Endothelial cell of umbilical vein (primary cell): Measurements from ENCODE around the gene ASTN1. TPM values are rescaled to one million over a fixed set of nuclear protein-coding genes. Genes with fewer than 3 reads are reported as not detected.

Source experiments
- Bru-seq: library from RNA; stranded (reverse); fragments of 400-500 nt; gene quantifications from one replicate; lab custom pipeline; 2021; lab: Mats Ljungman, UMichigan
- BruChase-seq, 2 experiments: library from RNA; stranded (reverse); fragments of 400-500 nt; gene quantifications; one replicate each; lab custom pipeline; 2021; lab: Mats Ljungman, UMichigan
- BruUV-seq: library from RNA; stranded (reverse); fragments of 400-500 nt; replicated peaks from 2 replicates; lab custom pipeline; 2021; lab: Mats Ljungman, UMichigan
- CTCF ChIA-PET: fragments of 300-600, 350-600 bp; sonication (Branson Sonifier 250); formaldehyde crosslinking; loops from one replicate; lab custom pipeline; 2021; ENCODE audit warnings: antibody characterized with exemption, inconsistent platforms; lab: Charles Lee
- POLR2A ChIA-PET: fragments of 300-600, 350-600 bp; sonication (Branson Sonifier 250); formaldehyde crosslinking; loops from one replicate; lab custom pipeline; 2021; ENCODE audit warnings: antibody characterized with exemption, inconsistent platforms; lab: Charles Lee
- DNase-seq: peaks from one replicate; pipeline ENCODE4 v3.0.0-alpha.2; 2011; ENCODE audit warnings: low read depth, low spot score
- FAIRE-seq: peaks from 2 replicates; lab custom pipeline; 2011; peaks lifted over from hg19 to GRCh38; lab: Jason Lieb, UNC
- H2AFZ ChIP-seq: 2 replicates; pipeline ENCODE4 v1.6.0; 2012; ENCODE audit warnings: low read depth, low read length, control low read depth, inconsistent platforms
- H3K27ac ChIP-seq: 2 replicates; pipeline ENCODE4 v1.5.1; 2011; ENCODE audit warnings: low read depth, mild to moderate bottlenecking, control low read depth, low read length, moderate library complexity; ENCODE audit not compliant: insufficient read depth
- H3K27me3 ChIP-seq, 2 experiments: 2 replicates each; pipeline versions ENCODE4 v1.6.0 to v1.6.1; 2011; ENCODE audit warnings: low read length in 2 of 2, mixed read lengths in 1 of 2; ENCODE audit not compliant: control insufficient read depth in 2 of 2, insufficient read depth in 2 of 2
- H3K36me3 ChIP-seq, 2 experiments: 2 replicates in 1 of 2; 3 replicates in 1 of 2; pipeline ENCODE4 v1.5.1; 2011; ENCODE audit warnings: low read length in 2 of 2, mild to moderate bottlenecking in 1 of 2, moderate library complexity in 1 of 2; ENCODE audit not compliant: control insufficient read depth in 2 of 2, insufficient read depth in 2 of 2; ENCODE audit errors: extremely low read depth in 1 of 2
- H3K4me1 ChIP-seq: 3 replicates; pipeline ENCODE4 v1.5.1; 2011; ENCODE audit warnings: mild to moderate bottlenecking, low read length; ENCODE audit not compliant: control insufficient read depth, insufficient read depth; ENCODE audit errors: extremely low read depth
- H3K4me2 ChIP-seq: 2 replicates; pipeline ENCODE4 v1.6.1; 2011; ENCODE audit warnings: low read length, control low read depth, mixed read lengths; ENCODE audit not compliant: insufficient read depth
- H3K4me3 ChIP-seq, 3 experiments: fragments of 200-600 bp in 1 of 3; sonication (generic), shearing (Covaris generic) in 1 of 3; replicated peaks in 1 of 3; 2 replicates each; pipeline ENCODE4 v1.5.1; 2011 to 2016; ENCODE audit warnings: control low read depth in 3 of 3, low read length in 3 of 3, mild to moderate bottlenecking in 2 of 3, inconsistent platforms in 1 of 3, low read depth in 1 of 3, moderate library complexity in 1 of 3; ENCODE audit not compliant: insufficient read depth in 1 of 3
- H3K79me2 ChIP-seq: 2 replicates; pipeline ENCODE4 v1.6.0; 2012; ENCODE audit warnings: low read length, inconsistent platforms; ENCODE audit not compliant: control insufficient read depth, insufficient read depth
- H3K9ac ChIP-seq: replicated peaks from 2 replicates; pipeline ENCODE3; 2011; ENCODE audit warnings: low read length, control low read depth; ENCODE audit not compliant: insufficient read depth; ENCODE audit errors: extremely low read depth
- H3K9me1 ChIP-seq: replicated peaks from 3 replicates; pipeline ENCODE4 v1.6.0; 2011; ENCODE audit warnings: mild to moderate bottlenecking, low read length; ENCODE audit not compliant: control insufficient read depth, insufficient read depth; ENCODE audit errors: extremely low read depth
- H3K9me3 ChIP-seq: replicated peaks from 2 replicates; pipeline ENCODE4 v1.5.1; 2012; ENCODE audit warnings: low read length, inconsistent platforms; ENCODE audit not compliant: control insufficient read depth, insufficient read depth
- H4K20me1 ChIP-seq: replicated peaks from 2 replicates; pipeline ENCODE3; 2011; ENCODE audit warnings: mild to moderate bottlenecking, low read length; ENCODE audit not compliant: control insufficient read depth, insufficient read depth; ENCODE audit errors: extremely low read depth
- EZH2 ChIP-seq: IDR thresholded peaks from 2 replicates; pipeline ENCODE4 v1.6.1; 2012; ENCODE audit warnings: borderline replicate concordance, low read depth, mild to moderate bottlenecking, moderate library complexity, low read length, inconsistent platforms; ENCODE audit not compliant: severe bottlenecking
- FOS ChIP-seq: IDR thresholded peaks from 2 replicates; pipeline ENCODE4 v1.6.1; 2011; ENCODE audit warnings: mild to moderate bottlenecking, low read length, moderate library complexity, borderline replicate concordance; ENCODE audit not compliant: insufficient read depth
- GATA2 ChIP-seq: IDR thresholded peaks from 2 replicates; pipeline ENCODE4 v1.7.0; 2011; ENCODE audit warnings: low read depth, mild to moderate bottlenecking, moderate library complexity, mixed read lengths, low read length; ENCODE audit not compliant: insufficient read length, insufficient read depth
- POLR2AphosphoS5 ChIP-seq: IDR thresholded peaks from 2 replicates; pipeline ENCODE4 v1.6.1; 2012; ENCODE audit warnings: low read depth, mild to moderate bottlenecking, control low read depth, low read length, moderate library complexity; ENCODE audit not compliant: insufficient read depth
- dilution Hi-C: fragments of 300-500 bp; cut with MboI; formaldehyde crosslinking; loops from one replicate; pipeline ENCODE4 v1.15.0; 2019; ENCODE audit warnings: low sequenced_read_pairs; ENCODE audit not compliant: extremely low pct_ligation_motif_present
- intact Hi-C: fragments of 100-400 bp; cut with micrococcal nuclease; formaldehyde crosslinking; loops from one replicate; pipeline ENCODE4 v1.10.0; 2022
- long read RNA-seq: library from polyadenylated mRNA; stranded (forward); transcript quantifications from one replicate; pipeline ENCODE4 v2.0.0, GENCODE V29; 2021
- polyA minus RNA-seq, 3 experiments: library from RNA; depleted of rRNA, polyadenylated mRNA; stranded (reverse); fragments of >200 nt; gene quantifications; 1 replicate in 1 of 3; 2 replicates in 2 of 3; pipeline ENCODE4 v1.2.3, GENCODE V29; 2011
- polyA plus RNA-seq, 4 experiments: library from polyadenylated mRNA; depleted of rRNA in 3 of 4; stranded (reverse) in 3 of 4; unstranded in 1 of 4; fragments of >200 nt; gene quantifications; 2 replicates each; pipeline versions ENCODE4 v1.2.1 to v1.2.3, GENCODE V29; 2011 to 2012; ENCODE audit warnings: missing spikeins in 1 of 4
- total RNA-seq: library from RNA; stranded (reverse); gene quantifications from 2 replicates; pipeline ENCODE4 v1.2.3, GENCODE V29; 2021

ASTN1 gene
- total RNA-seq (not detected in 2 replicates), polyA plus RNA-seq (0.04 TPM in 1 of 2 replicates, not detected in the other), polyA minus RNA-seq (0.11 TPM in 1 of 2 replicates, not detected in the other), Bru-seq, nascent RNA (percentile 0 among the genes with signal in this experiment), BruChase-seq, experiment 1, labeled RNA remaining after a 6-hour chase (not detected), BruChase-seq, experiment 2, labeled RNA remaining after a 2-hour chase (percentile 0 among the genes with signal in this experiment)
- polyA plus RNA-seq (2011; cell fraction: cytosol; rRNA removed) = not detected in 2 replicates
- not detected in 2 replicates for polyA plus RNA-seq (2011; cell fraction: nucleus; rRNA removed)
- polyA plus RNA-seq (2012) = not detected in 2 replicates
- polyA minus RNA-seq (2011; cell fraction: cytosol; rRNA and poly(A)+ RNA removed) = not detected
- polyA minus RNA-seq (2011; cell fraction: nucleus; rRNA and poly(A)+ RNA removed) = not detected in 2 replicates
- long read RNA-seq = 0 reads

DNA sequence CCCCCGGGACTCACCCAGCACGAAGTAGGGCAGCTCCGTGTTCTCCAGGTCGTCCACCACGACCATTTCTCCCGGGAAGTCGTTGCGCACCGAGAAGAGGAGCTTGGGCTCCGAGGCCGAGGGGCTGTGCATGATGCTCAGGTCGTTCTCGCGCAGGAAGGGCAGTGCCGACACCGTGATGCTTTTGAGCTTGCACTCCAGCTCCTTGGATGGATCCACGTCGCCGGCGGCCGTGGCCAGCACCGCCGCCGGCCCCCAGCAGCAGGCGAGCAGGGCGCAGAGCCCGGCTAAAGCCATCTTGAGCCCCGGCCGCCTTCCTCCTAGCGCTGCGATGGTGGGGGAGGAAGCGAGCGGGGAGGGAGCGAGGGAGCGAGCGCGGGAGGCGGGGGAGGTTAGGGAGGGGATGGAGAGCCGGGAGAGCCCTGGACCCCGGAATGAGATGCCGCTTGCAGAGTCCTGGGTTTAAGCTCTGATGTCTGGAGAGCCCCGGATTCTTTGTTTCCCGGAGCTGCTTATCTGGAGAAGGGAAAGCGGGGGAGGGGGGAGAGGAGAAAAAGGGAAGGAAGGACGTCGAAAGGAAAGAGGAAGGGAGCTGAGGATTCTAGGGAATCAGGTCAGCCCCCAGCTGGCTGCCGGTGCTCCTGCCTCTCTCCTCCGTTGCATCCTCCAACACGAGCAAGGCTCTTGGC lies at the start of gene ASTN1:
Gene ASTN1, minus strand, starts transcription at position 333 of the 689 bp plus-strand sequence. Its CDS starts 36 bp downstream, at position 297.
- no peak within 1 kb of the TSS for H3K4me3 ChIP-seq
- H3K9me3 ChIP-seq = no peaks in the 10 kb centered on the region
- BruUV-seq = no TSS peak
- H3K79me2 ChIP-seq = no peaks in the 10 kb centered on the region
- no peak for DNase-seq
- CTCF ChIA-PET = interaction anchor here (0.6 to 2.5 kb wide), 2 partner anchors 17 to 433 kb away, joined by 3 to 11 read pairs; no protein-coding TSS in a partner anchor
- intact Hi-C loops = no loop called here
- H3K4me1 ChIP-seq = no peaks in the 10 kb centered on the region
- no peak for TF ChIP-seq FOS
- TF ChIP-seq GATA2 = no peak
- TF ChIP-seq EZH2 = peak; percentile 53
- H3K27me3 ChIP-seq = peaks cover 4 to 23% of the 10 kb centered on the region in 2 experiments
- no peaks in the 10 kb centered on the region for H4K20me1 ChIP-seq
- no peak within 1 kb of the TSS for H3K27ac ChIP-seq
- H3K36me3 ChIP-seq = no peaks in the 10 kb centered on the region
- no peak for FAIRE-seq
- POLR2A ChIA-PET = no interaction called here
- dilution Hi-C loops = no loop called here
- no peak within 1 kb of the TSS for H2AFZ ChIP-seq
- H3K9ac ChIP-seq = no peak within 1 kb of the TSS
- H3K9me1 ChIP-seq = no peaks in the 10 kb centered on the region
- H3K4me2 ChIP-seq = no peak within 1 kb of the TSS

DNA sequence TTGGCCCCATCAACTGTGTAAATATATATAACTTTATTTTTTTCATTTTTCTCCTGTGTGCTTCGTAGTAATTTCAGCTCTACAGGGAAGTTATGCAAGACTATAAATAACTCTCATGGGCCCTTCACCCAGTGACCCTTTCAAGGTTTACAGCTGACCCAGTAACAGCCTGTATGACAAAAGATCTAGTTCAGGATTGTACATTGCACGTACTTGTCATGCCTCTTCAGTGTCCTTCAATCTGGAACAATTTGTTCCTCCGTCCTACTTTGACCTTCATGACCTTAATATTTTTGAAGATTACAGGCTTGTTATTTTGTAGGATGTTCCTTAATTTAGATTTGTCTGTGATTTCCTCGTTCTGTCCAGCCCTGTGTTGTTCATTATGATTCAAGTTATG lies 46.7 kb upstream of the ASTN1 start:
- ChIA-PET CTCF (no interaction called here), POLR2A (no interaction called here)
- Histone ChIP-seq H4K20me1 (no peaks in the 10 kb centered on the region), H2AFZ (no peak overlapping the region), H3K4me2 (no peak overlapping the region), H3K27ac (no peak overlapping the region), H3K27me3 (no peaks in the 10 kb centered on the region), H3K9ac (no peak overlapping the region), H3K4me3 (no peak overlapping the region), H3K9me3 (no peaks in the 10 kb centered on the region), H3K9me1 (no peaks in the 10 kb centered on the region), H3K79me2 (no peaks in the 10 kb centered on the region), H3K36me3 (no peaks in the 10 kb centered on the region), H3K4me1 (no peaks in the 10 kb centered on the region)
- intact Hi-C loops (no loop called here), dilution Hi-C loops (no loop called here)
- no TSS peak for BruUV-seq
- TF ChIP-seq GATA2 (no peak), POLR2AphosphoS5 (no peak)
- DNase-seq (no peak), FAIRE-seq (no peak)
